OCI-LY1 (cell line): Measurements from ENCODE around the gene ACTN4.

Experiments
- CTCF ChIP-seq: fragments of 200-600 bp; sonication (generic), shearing (Covaris generic); IDR thresholded peaks from 2 replicates; pipeline ENCODE4 v1.5.1; 2017; ENCODE audit warnings: mild to moderate bottlenecking, antibody characterized with exemption, low read length, moderate library complexity, mixed read lengths
- EZH2 ChIP-seq: fragments of 200-600 bp; sonication (generic), shearing (Covaris generic); IDR thresholded peaks from 2 replicates; pipeline ENCODE4 v1.8.0; 2017; ENCODE audit warnings: borderline replicate concordance, mixed run types, mild to moderate bottlenecking, antibody characterized with exemption, low read length, moderate library complexity, mixed read lengths

- TF ChIP-seq CTCF (no peak), EZH2 (no peak)
Observed at GRCh38 chr19:38765214-38765613, 117.8 kb downstream of the ACTN4 start.
